PC-9 (cell line): ENCODE data around the gene RHO. TPM values are rescaled to one million over a fixed set of nuclear protein-coding genes. Genes with fewer than 3 reads are reported as not detected.

Experiments used
- BruUV-seq: library from RNA; stranded (reverse); fragments of 400-500 nt; replicated peaks from 2 replicates; lab custom pipeline; 2021; lab: Mats Ljungman, UMichigan
- CTCF ChIA-PET: fragments of 300-600 bp; sonication (Branson Sonifier 250); formaldehyde crosslinking; loops from one replicate; lab custom pipeline; 2022; ENCODE audit warnings: antibody characterized with exemption; lab: Charles Lee
- POLR2A ChIA-PET: fragments of 300-600 bp; sonication (Branson Sonifier 250); formaldehyde crosslinking; loops from one replicate; lab custom pipeline; 2022; ENCODE audit warnings: antibody characterized with exemption; ENCODE audit not compliant: unreplicated experiment; lab: Charles Lee
- DNase-seq, 2 experiments: peaks; one replicate each; pipeline versions ENCODE4 v3.0.0 to v3.0.0-alpha.2; 2015 to 2022; ENCODE audit warnings: mixed read lengths in 1 of 2
- H2AFZ ChIP-seq: fragments of 200-600 bp; sonication (generic); 2 replicates; pipeline ENCODE4 v1.8.1; 2017; ENCODE audit warnings: antibody characterized with exemption
- H3F3A ChIP-seq: fragments of 200-600 bp; sonication (generic); 2 replicates; pipeline ENCODE4 v1.8.1; 2017; ENCODE audit warnings: antibody characterized with exemption, mild to moderate bottlenecking, low read depth; ENCODE audit not compliant: insufficient read depth
- H3K27ac ChIP-seq: fragments of 200-600 bp; sonication (generic); 2 replicates; pipeline ENCODE4 v1.6.1; 2016; ENCODE audit warnings: mixed run types
- H3K27me3 ChIP-seq: fragments of 200-600 bp; sonication (generic); 2 replicates; pipeline ENCODE4 v1.6.1; 2016; ENCODE audit warnings: low read depth, mixed run types; ENCODE audit not compliant: insufficient read depth
- H3K36me3 ChIP-seq: fragments of 200-600 bp; sonication (generic); 2 replicates; pipeline ENCODE4 v1.6.1; 2016; ENCODE audit warnings: low read depth, mixed run types
- H3K4me1 ChIP-seq: fragments of 200-600 bp; sonication (generic); replicated peaks from 2 replicates; pipeline ENCODE4 v1.6.1; 2016; ENCODE audit warnings: mixed run types; ENCODE audit not compliant: insufficient read depth
- H3K4me2 ChIP-seq: fragments of 200-600 bp; sonication (generic); 2 replicates; pipeline ENCODE4 v1.6.1; 2017; ENCODE audit warnings: mixed run types
- H3K4me3 ChIP-seq: fragments of 200-600 bp; sonication (generic); 2 replicates; pipeline ENCODE4 v1.6.1; 2016; ENCODE audit warnings: mixed run types
- H3K79me2 ChIP-seq: fragments of 200-600 bp; sonication (generic); 2 replicates; pipeline ENCODE4 v1.6.1; 2017; ENCODE audit warnings: low read depth, mixed run types
- H3K9me2 ChIP-seq: fragments of 200-600 bp; sonication (generic); 2 replicates; pipeline ENCODE4 v1.8.1; 2017; ENCODE audit warnings: mild to moderate bottlenecking; ENCODE audit not compliant: insufficient read depth
- H3K9me3 ChIP-seq: fragments of 200-600 bp; sonication (generic); 2 replicates; pipeline ENCODE4 v1.8.1; 2016; ENCODE audit warnings: low read depth; ENCODE audit not compliant: insufficient read depth
- H4K20me1 ChIP-seq: fragments of 200-600 bp; sonication (generic); 2 replicates; pipeline ENCODE4 v1.8.1; 2017; ENCODE audit not compliant: insufficient read depth
- CTCF ChIP-seq: fragments of 200-600 bp; sonication (generic); conservative IDR thresholded peaks from 2 replicates; pipeline ENCODE4 v1.6.1; 2017; ENCODE audit warnings: mixed run types, antibody characterized with exemption, mild to moderate bottlenecking, moderate library complexity
- EZH2 ChIP-seq: fragments of 200-600 bp; sonication (generic); IDR thresholded peaks from 2 replicates; pipeline ENCODE4 v1.8.0; 2017; ENCODE audit warnings: antibody characterized with exemption, low read depth
- intact Hi-C: fragments of 100-400 bp; cut with micrococcal nuclease; formaldehyde crosslinking; loops from one replicate; pipeline ENCODE4 v1.10.0; 2022; ENCODE audit not compliant: unreplicated experiment
- total RNA-seq: library from RNA; stranded (reverse); gene quantifications from 2 replicates; pipeline ENCODE4 v1.2.3, GENCODE V29; 2021

Gene RHO
- total RNA-seq, 1 experiment from 2014 or later, result not detected

GRCh38 chr3:129502641-129503408 is 25.6 kb upstream of the RHO start:
- no peak for DNase-seq
- intact Hi-C loops, result no loop called here
- H2AFZ ChIP-seq, result no peak overlapping the region
- no peaks in the 10 kb centered on the region for H3K36me3 ChIP-seq
- BruUV-seq, result no TSS peak
- no peaks in the 10 kb centered on the region for H4K20me1 ChIP-seq
- no peak overlapping the region for H3K4me2 ChIP-seq
- peaks cover 5% of the 10 kb centered on the region; the same call in 1 of the 2 replicates for H3F3A ChIP-seq
- no peaks in the 10 kb centered on the region for H3K79me2 ChIP-seq
- H3K27me3 ChIP-seq, result no peaks in the 10 kb centered on the region
- H3K9me3 ChIP-seq, result no peaks in the 10 kb centered on the region
- no peak overlapping the region for H3K27ac ChIP-seq
- ChIA-PET POLR2A (no interaction called here), CTCF (no interaction called here)
- H3K4me3 ChIP-seq, result no peak overlapping the region
- TF ChIP-seq CTCF, result no peak
- TF ChIP-seq EZH2, result no peak
- H3K9me2 ChIP-seq, result no peaks in the 10 kb centered on the region
- peaks cover 17% of the 10 kb centered on the region for H3K4me1 ChIP-seq

GRCh38 chr3:129503471-129504291 is 24.8 kb upstream of the RHO start:
- Histone ChIP-seq H3K79me2 (no peaks in the 10 kb centered on the region), H3K27me3 (no peaks in the 10 kb centered on the region), H3K4me2 (no peak overlapping the region), H3K4me3 (no peak overlapping the region), H4K20me1 (no peaks in the 10 kb centered on the region), H2AFZ (no peak overlapping the region), H3F3A (peaks cover 4% of the 10 kb centered on the region; the same call in 1 of the 2 replicates), H3K9me2 (no peaks in the 10 kb centered on the region), H3K36me3 (no peaks in the 10 kb centered on the region), H3K4me1 (peaks cover 10% of the 10 kb centered on the region), H3K27ac (no peak overlapping the region), H3K9me3 (no peaks in the 10 kb centered on the region)
- DNase-seq, result no peak
- no peak for TF ChIP-seq EZH2
- no peak for TF ChIP-seq CTCF
- BruUV-seq, result no TSS peak
- CTCF ChIA-PET, result interaction anchor here (0.6 kb wide), 1 partner anchor 118 kb away, joined by 9 read pairs; no protein-coding TSS in a partner anchor
- intact Hi-C loops, result no loop called here
- POLR2A ChIA-PET, result no interaction called here

GRCh38 chr3:129504471-129505100 is 23.9 kb upstream of the RHO start:
- no peak overlapping the region for H3K27ac ChIP-seq
- no peaks in the 10 kb centered on the region for H3K27me3 ChIP-seq
- CTCF ChIA-PET, result interaction anchor here (0.6 kb wide), 1 partner anchor 119 kb away, joined by 9 read pairs; no protein-coding TSS in a partner anchor
- no peaks in the 10 kb centered on the region for H3F3A ChIP-seq
- no peaks in the 10 kb centered on the region for H4K20me1 ChIP-seq
- no TSS peak for BruUV-seq
- DNase-seq, result no peak
- H3K36me3 ChIP-seq, result no peaks in the 10 kb centered on the region
- H3K9me2 ChIP-seq, result no peaks in the 10 kb centered on the region
- no peak overlapping the region for H3K4me3 ChIP-seq
- TF ChIP-seq CTCF (no peak), EZH2 (no peak)
- no peak overlapping the region for H3K4me2 ChIP-seq
- no peak overlapping the region for H2AFZ ChIP-seq
- no peaks in the 10 kb centered on the region for H3K79me2 ChIP-seq
- H3K9me3 ChIP-seq, result no peaks in the 10 kb centered on the region
- POLR2A ChIA-PET, result no interaction called here
- peaks cover under 1% of the 10 kb centered on the region; the same call in 1 of the 2 replicates for H3K4me1 ChIP-seq
- intact Hi-C loops, result no loop called here
